Natural killer cell (primary cell): ENCODE results near the gene KRT2. TPM values are rescaled to one million over a fixed set of nuclear protein-coding genes. Genes with fewer than 3 reads are reported as not detected.

Source experiments
- ATAC-seq, 3 donors: fragments of 150-1000 bp in 2 of 3; fragments of 200-7000 bp in 1 of 3; cut with Tn5 transposase; 1 replicate in 1 of 3; 2 replicates in 2 of 3; pipeline ENCODE4 v1.10.0; 2021; ENCODE audit warnings: mild to moderate bottlenecking in 2 of 3, moderate library complexity in 2 of 3
- DNase-seq, 2 donors: peaks; one replicate each; pipeline versions ENCODE4 v3.0.0 to v3.0.0-alpha.2; 2013 to 2021; ENCODE audit warnings: mixed read lengths in 1 of 2
- H3K27ac ChIP-seq: one replicate; pipeline ENCODE4 v1.5.1; 2013; ENCODE audit warnings: mild to moderate bottlenecking, low read length
- H3K27me3 ChIP-seq: one replicate; pipeline ENCODE4 v1.6.1; 2013; ENCODE audit warnings: low read length; ENCODE audit not compliant: control insufficient read depth, insufficient read depth
- H3K36me3 ChIP-seq: one replicate; pipeline ENCODE4 v1.6.1; 2013; ENCODE audit warnings: low read length; ENCODE audit not compliant: control insufficient read depth, insufficient read depth
- H3K4me1 ChIP-seq: one replicate; pipeline ENCODE4 v1.6.1; 2013; ENCODE audit warnings: low read length; ENCODE audit not compliant: control insufficient read depth, insufficient read depth
- H3K4me3 ChIP-seq: one replicate; pipeline ENCODE4 v1.5.1; 2013; ENCODE audit warnings: low read length
- H3K9me3 ChIP-seq: one replicate; pipeline ENCODE4 v1.6.1; 2013; ENCODE audit warnings: low read length; ENCODE audit not compliant: control insufficient read depth, insufficient read depth
- H3K27ac Mint-ChIP-seq, 2 donors: one replicate each; pipeline ENCODE4 v1.8.0; 2022; ENCODE audit warnings: mild to moderate bottlenecking in 2 of 2, mixed read lengths in 2 of 2, moderate library complexity in 1 of 2
- H3K27me3 Mint-ChIP-seq, 2 donors: one replicate each; pipeline ENCODE4 v1.8.0; 2022; ENCODE audit warnings: low read depth in 2 of 2, mixed read lengths in 2 of 2
- H3K36me3 Mint-ChIP-seq: one replicate; pipeline ENCODE4 v1.8.0; 2022; ENCODE audit warnings: mixed read lengths
- H3K4me1 Mint-ChIP-seq, 2 donors: one replicate each; pipeline ENCODE4 v1.8.0; 2022; ENCODE audit warnings: mixed read lengths in 2 of 2
- H3K4me3 Mint-ChIP-seq: one replicate; pipeline ENCODE4 v1.8.0; 2022; ENCODE audit warnings: mild to moderate bottlenecking, moderate library complexity, mixed read lengths
- H3K9me3 Mint-ChIP-seq, 2 donors: one replicate each; pipeline ENCODE4 v1.8.0; 2022; ENCODE audit warnings: mixed read lengths in 2 of 2
- WGBS: methylation state at CpG from one replicate; pipeline ENCODE4 v1.1.7; 2013; ENCODE audit warnings: missing lambda C conversion rate; ENCODE audit not compliant: insufficient coverage; 5-methylcytosine and 5-hydroxymethylcytosine counted together
- intact Hi-C: fragments of 100-400 bp; cut with micrococcal nuclease; formaldehyde crosslinking; loops from one replicate; pipeline ENCODE4 v1.14.2; 2022
- total RNA-seq, 4 donors: library from RNA; stranded (reverse); fragments of 120-200 nt in 1 of 4; gene quantifications; one replicate each; pipeline versions ENCODE4 v1.2.3 to v1.2.4, GENCODE V29; 2013 to 2022
- TF ChIP-seq, protein P1 (sequence below): fragments of 200-600 bp; IDR thresholded peaks from one replicate; pipeline ENCODE4 v1.8.0; 2022; ENCODE audit warnings: antibody characterized with exemption

Gene KRT2
- total RNA-seq, 3 donors from 2014 or later (not counting 1 experiment from before 2014, with no cell fraction given), result 0.63 to 1.4 (median 0.66) TPM

DNA sequence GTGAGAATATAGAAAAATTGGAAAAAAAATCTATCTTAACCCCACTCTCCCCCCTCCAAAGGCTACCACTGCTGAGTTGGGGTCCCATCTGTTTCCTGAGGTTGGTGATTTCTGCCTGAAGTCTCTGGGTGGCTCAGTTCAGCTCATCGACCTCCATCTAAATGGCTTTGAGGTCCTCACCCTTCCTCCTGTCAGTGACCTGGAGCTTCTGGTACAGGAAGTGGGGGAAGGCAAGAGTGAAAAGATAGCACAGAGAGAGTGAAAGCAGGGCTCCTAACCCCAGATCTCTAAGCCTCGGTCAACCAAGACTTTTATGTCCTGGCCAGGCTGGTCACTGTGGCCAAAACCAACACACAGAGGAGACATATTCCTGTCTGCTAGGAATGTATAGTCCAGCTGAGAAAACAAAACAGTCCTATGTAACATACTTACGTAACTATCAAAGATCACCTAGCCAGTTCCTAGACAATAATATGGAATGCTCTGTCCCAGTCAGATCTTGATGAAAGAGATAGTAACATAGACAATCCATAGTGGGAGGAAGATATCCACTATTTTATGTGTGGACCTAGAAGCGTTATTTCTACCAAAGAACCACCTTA, 21.3 kb downstream of the KRT2 start:
- H3K4me3 ChIP-seq, result no peak overlapping the region
- H3K27me3 ChIP-seq, result no peaks in the 10 kb centered on the region
- no peaks in the 10 kb centered on the region for H3K36me3 ChIP-seq
- peak overlapping the region; percentile 84 to 85 for H3K27ac Mint-ChIP-seq
- no peaks in the 10 kb centered on the region for H3K9me3 Mint-ChIP-seq
- peak overlapping the region; percentile 24 for H3K27ac ChIP-seq
- intact Hi-C loops, result loop anchor here (5.0 kb wide), 1 partner anchor 43 kb away; no protein-coding TSS in a partner anchor
- H3K4me3 Mint-ChIP-seq, result peak overlapping the region; percentile 94
- DNase-seq, result peak in 1 of 2 donors; percentile 38
- ATAC-seq, result peak in 2 of 3 donors; percentile 49 to 65
- peaks cover 88% of the 10 kb centered on the region in 2 donors for H3K4me1 Mint-ChIP-seq
- H3K27me3 Mint-ChIP-seq, result no peaks in the 10 kb centered on the region
- no peaks in the 10 kb centered on the region for H3K36me3 Mint-ChIP-seq
- H3K9me3 ChIP-seq, result no peaks in the 10 kb centered on the region
- WGBS, result 0% methylated on average over 1 of the region's 4 CpGs
- TF ChIP-seq, protein P1, sequence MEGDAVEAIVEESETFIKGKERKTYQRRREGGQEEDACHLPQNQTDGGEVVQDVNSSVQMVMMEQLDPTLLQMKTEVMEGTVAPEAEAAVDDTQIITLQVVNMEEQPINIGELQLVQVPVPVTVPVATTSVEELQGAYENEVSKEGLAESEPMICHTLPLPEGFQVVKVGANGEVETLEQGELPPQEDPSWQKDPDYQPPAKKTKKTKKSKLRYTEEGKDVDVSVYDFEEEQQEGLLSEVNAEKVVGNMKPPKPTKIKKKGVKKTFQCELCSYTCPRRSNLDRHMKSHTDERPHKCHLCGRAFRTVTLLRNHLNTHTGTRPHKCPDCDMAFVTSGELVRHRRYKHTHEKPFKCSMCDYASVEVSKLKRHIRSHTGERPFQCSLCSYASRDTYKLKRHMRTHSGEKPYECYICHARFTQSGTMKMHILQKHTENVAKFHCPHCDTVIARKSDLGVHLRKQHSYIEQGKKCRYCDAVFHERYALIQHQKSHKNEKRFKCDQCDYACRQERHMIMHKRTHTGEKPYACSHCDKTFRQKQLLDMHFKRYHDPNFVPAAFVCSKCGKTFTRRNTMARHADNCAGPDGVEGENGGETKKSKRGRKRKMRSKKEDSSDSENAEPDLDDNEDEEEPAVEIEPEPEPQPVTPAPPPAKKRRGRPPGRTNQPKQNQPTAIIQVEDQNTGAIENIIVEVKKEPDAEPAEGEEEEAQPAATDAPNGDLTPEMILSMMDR, result no peak
- H3K4me1 ChIP-seq, result peaks cover 29% of the 10 kb centered on the region

DNA sequence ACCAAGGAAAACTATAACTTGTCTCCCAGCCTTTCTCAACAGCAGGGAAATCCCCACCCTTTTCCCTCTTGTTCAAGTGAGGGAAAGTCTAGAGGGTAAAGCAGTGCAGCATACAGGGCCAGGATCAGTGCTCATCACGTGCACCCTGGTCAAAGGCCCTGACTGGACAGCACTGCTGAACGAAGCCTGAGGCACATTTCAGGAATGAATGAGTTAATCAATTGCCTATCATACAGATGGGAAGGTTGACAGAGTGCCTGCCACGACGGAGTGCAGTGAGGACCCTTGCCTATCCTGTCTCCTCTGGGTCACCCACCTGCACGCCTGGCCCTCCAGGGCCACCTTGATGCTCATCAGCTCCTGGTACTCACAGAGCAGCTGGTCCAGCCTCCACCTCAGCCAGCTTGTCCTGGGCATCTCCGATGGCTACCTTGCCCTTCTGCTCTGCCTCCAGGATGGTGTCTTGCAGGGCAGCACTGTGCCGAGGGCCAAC, 22.0 kb downstream of the KRT2 start:
- TF ChIP-seq, protein P1, result no peak

DNA sequence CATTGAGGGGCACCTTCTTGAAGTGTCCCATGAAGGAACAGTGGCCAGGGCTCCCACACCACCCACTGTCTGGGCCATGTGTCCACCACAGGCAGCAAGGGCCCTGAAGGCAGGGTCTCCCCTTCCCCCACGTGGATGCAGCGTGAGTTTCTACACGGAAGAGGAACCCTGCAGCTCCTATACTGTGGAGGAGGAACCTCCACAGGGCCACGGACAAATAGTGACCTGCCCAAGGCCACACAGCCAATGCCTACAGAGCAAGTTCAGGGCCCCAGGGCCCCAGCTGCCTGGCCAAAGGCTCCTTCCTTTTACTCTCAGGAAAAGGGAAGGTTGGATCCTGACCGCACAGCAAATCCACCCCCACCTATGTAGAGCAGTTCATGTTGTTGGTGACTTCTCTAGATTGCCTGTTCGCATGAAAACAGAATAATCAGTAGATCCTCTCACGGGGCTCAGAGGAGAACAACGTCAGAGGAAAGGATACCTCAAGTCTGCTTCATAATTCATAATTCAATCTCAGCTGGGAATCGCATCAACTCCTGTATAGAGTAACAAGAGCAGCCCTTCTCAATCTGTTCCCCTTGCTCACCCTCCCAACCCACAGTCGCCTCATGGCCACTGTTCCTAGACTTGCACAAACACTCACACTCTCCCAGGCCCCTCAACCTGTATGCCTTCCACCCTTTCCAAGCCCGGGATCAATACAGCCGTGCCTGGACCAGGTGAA, 22.6 kb downstream of the KRT2 start:
- ATAC-seq (peak in 1 of 3 donors; percentile 49), DNase-seq (no peak)
- peaks cover 29% of the 10 kb centered on the region for H3K4me1 ChIP-seq
- H3K4me3 ChIP-seq, result peak overlapping the region; percentile 2
- H3K27me3 ChIP-seq, result no peaks in the 10 kb centered on the region
- TF ChIP-seq, protein P1, result no peak
- Mint-ChIP-seq H3K4me3 (peak overlapping the region; percentile 94), H3K27ac (peak overlapping the region; percentile 84 to 85), H3K9me3 (no peaks in the 10 kb centered on the region), H3K4me1 (peaks cover 79 to 93% of the 10 kb centered on the region in 2 donors), H3K27me3 (no peaks in the 10 kb centered on the region), H3K36me3 (no peaks in the 10 kb centered on the region)
- intact Hi-C loops, result loop anchor here (5.0 kb wide), 1 partner anchor 42 kb away; no protein-coding TSS in a partner anchor
- H3K36me3 ChIP-seq, result no peaks in the 10 kb centered on the region
- no peaks in the 10 kb centered on the region for H3K9me3 ChIP-seq
- 78% methylated on average over 12 of the region's 12 CpGs for WGBS
- no peak overlapping the region for H3K27ac ChIP-seq

More for the DNA sequence above, 22.0 kb downstream of the KRT2 start:
- Mint-ChIP-seq H3K4me1 (peaks cover 84 to 93% of the 10 kb centered on the region in 2 donors), H3K4me3 (peak overlapping the region; percentile 94), H3K36me3 (no peaks in the 10 kb centered on the region), H3K9me3 (no peaks in the 10 kb centered on the region), H3K27me3 (no peaks in the 10 kb centered on the region), H3K27ac (peak overlapping the region; percentile 84 to 85)
- 78% methylated on average over 7 of the region's 7 CpGs for WGBS
- intact Hi-C loops, result loop anchor here (5.0 kb wide), 1 partner anchor 43 kb away; no protein-coding TSS in a partner anchor
- H3K27me3 ChIP-seq, result no peaks in the 10 kb centered on the region
- H3K9me3 ChIP-seq, result no peaks in the 10 kb centered on the region
- DNase-seq, result no peak
- no peak overlapping the region for H3K27ac ChIP-seq
- peak overlapping the region; percentile 2 for H3K4me3 ChIP-seq
- ATAC-seq, result peak in 1 of 3 donors; percentile 12
- no peaks in the 10 kb centered on the region for H3K36me3 ChIP-seq
- peaks cover 29% of the 10 kb centered on the region for H3K4me1 ChIP-seq
